Ectodermal cell (in vitro differentiated cells): ENCODE data around the gene ZBED1.
"Not testable (repeated sequence)": the region's sequence is repeated elsewhere in the genome, so short reads cannot be mapped to it uniquely, and the experiment has no call there.

Experiments used
- H3K27ac ChIP-seq: 2 replicates; pipeline ENCODE4 v1.7.0; 2013; ENCODE audit warnings: mild to moderate bottlenecking, low read depth, low read length; ENCODE audit not compliant: insufficient read depth, poor library complexity, severe bottlenecking
- H3K27me3 ChIP-seq: 2 replicates; pipeline ENCODE4 v1.7.0; 2013; ENCODE audit warnings: mild to moderate bottlenecking, low read length; ENCODE audit not compliant: insufficient read depth, control insufficient read depth, poor library complexity, severe bottlenecking
- H3K36me3 ChIP-seq: one replicate; pipeline ENCODE4 v1.7.0; 2013; ENCODE audit warnings: low read length; ENCODE audit not compliant: control insufficient read depth, insufficient read depth
- H3K4me1 ChIP-seq: one replicate; pipeline ENCODE4 v1.7.0; 2013; ENCODE audit warnings: low read length; ENCODE audit not compliant: control insufficient read depth, insufficient read depth
- H3K4me3 ChIP-seq: 2 replicates; pipeline ENCODE4 v1.7.0; 2013; ENCODE audit warnings: low read depth, low read length, control low read depth; ENCODE audit not compliant: insufficient read depth
- H3K9me3 ChIP-seq: 2 replicates; pipeline ENCODE4 v1.7.0; 2013; ENCODE audit warnings: mild to moderate bottlenecking, low read length, moderate library complexity; ENCODE audit not compliant: control insufficient read depth
- WGBS, 2 experiments: methylation state at CpG; one replicate each; pipeline ENCODE4 v1.1.7; 2013; ENCODE audit warnings: missing lambda C conversion rate in 2 of 2; 5-methylcytosine and 5-hydroxymethylcytosine counted together

ZBED1 gene

DNA sequence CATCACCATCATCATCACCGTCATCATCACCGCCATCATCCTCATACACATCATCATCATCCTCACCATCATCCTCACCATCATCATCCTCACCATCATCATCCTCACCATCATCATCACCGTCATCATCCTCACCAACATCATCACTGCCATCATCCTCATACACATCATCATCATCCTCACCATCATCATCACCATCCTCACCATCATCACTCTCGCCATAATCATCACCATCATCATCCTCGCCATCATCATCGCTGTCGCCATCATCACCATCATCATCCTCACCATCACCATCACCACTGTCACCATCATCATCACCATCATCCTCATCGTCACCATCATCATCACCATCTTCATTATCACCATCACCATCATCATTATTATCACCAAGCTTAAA lies 19.8 kb upstream of the ZBED1 start:
- Histone ChIP-seq H3K36me3 (no peaks in the 10 kb centered on the region), H3K27me3 (no peaks in the 10 kb centered on the region), H3K4me3 (no peak overlapping the region), H3K4me1 (peaks cover 5% of the 10 kb centered on the region), H3K27ac (no peak overlapping the region), H3K9me3 (no peaks in the 10 kb centered on the region)
- 90 to 93% methylated on average over 8 of the region's 8 CpGs for WGBS, 2 experiments

DNA sequence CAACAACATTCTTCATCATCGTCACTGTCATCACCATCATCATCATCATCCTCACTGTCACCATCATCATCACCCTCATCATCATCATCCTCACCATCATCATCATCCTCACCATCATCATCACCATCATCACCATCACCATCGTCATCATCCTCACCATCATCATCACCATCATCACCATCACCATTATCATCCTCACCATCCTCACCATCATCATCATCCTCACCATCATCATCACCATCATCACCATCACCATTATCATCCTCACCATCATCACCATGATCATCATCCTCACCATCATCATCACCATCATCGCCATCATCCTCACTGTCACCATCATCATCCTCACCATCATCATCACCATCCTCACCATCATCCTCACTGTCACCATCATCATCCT lies 18.9 kb upstream of the ZBED1 start:
- H3K27me3 ChIP-seq, H3K27ac ChIP-seq, H3K36me3 ChIP-seq, H3K4me1 ChIP-seq, H3K9me3 ChIP-seq, H3K4me3 ChIP-seq: not testable (repeated sequence)
- WGBS, 2 experiments: 92 to 94% methylated on average over 3 of the region's 3 CpGs

DNA sequence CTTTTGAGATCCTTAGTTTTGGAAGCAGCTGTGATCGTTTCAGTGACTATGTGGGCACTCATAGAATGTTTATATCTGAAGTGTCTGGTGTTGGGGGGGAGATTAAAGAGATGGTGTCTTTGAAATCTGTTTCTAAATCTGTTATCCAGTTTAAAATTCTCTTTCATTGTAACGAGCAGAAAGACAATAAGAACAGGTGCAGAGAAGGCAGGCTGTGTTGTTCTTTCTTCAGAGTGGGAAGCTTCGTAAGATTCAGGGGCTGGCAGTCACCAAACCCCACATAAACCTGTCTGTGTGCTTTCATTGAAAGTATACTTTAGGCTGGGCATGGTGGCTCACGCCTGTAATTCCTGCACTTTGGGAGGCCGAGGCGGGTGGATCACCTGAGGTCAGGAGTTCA lies 16.3 kb upstream of the ZBED1 start:
- peaks cover 8% of the 10 kb centered on the region for H3K4me1 ChIP-seq
- H3K27ac ChIP-seq: no peak overlapping the region
- WGBS, 2 experiments: 83 to 85% methylated on average over 6 of the region's 6 CpGs
- H3K9me3 ChIP-seq: no peaks in the 10 kb centered on the region
- H3K4me3 ChIP-seq: no peak overlapping the region
- no peaks in the 10 kb centered on the region for H3K36me3 ChIP-seq
- no peaks in the 10 kb centered on the region for H3K27me3 ChIP-seq

DNA sequence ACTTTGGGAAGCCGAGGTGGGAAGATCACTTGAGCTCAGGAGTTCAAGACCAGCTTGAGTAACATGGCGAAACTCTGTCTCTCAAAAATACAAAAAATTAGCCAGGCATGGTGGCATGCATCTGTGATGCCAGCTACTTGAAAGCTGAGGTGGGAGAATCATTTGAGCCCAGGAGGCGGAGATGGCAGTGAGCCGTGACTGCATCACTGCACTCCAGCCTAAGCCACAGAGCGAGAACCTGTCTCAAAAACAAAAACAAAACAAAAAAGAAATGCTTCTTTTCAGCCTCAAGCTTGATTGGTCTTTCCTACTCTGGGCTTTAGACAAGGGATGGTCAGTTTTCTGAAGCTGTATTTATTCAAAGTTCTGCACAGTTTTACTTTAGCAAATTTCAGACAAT lies 15.8 kb upstream of the ZBED1 start:
- 84 to 87% methylated on average over 5 of the region's 5 CpGs for WGBS, 2 experiments
- Histone ChIP-seq H3K4me1 (peaks cover 8% of the 10 kb centered on the region), H3K4me3 (no peak overlapping the region)

DNA sequence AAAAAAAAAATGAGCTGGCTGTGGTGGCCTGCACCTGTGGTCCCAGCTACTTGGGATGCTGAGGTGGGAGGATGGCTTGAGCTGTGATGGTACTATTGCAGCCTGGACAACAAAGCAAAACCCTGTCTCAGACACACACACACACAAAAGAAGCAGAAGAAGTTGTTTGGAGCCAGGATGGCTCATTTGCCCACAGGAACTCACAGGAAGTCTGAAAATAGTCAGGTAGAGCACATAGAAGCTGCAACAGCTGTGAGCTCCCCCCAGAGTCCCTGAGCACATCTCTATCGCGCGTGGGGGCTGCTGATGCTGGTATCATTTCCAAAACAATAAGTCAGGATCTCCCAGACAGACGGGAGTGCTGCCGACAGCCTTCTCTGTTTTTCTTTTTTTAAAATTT lies 13.4 kb upstream of the ZBED1 start:
- no peak overlapping the region for H3K4me3 ChIP-seq
- WGBS, 2 experiments: 80 to 86% methylated on average over 5 of the region's 5 CpGs
- H3K27ac ChIP-seq: no peak overlapping the region
- peaks cover 8% of the 10 kb centered on the region for H3K4me1 ChIP-seq
- H3K36me3 ChIP-seq: no peaks in the 10 kb centered on the region
- H3K27me3 ChIP-seq: no peaks in the 10 kb centered on the region
- H3K9me3 ChIP-seq: no peaks in the 10 kb centered on the region

More for the DNA sequence above, 15.8 kb upstream of the ZBED1 start:
- Histone ChIP-seq H3K27me3 (no peaks in the 10 kb centered on the region), H3K27ac (no peak overlapping the region), H3K36me3 (no peaks in the 10 kb centered on the region), H3K9me3 (no peaks in the 10 kb centered on the region)

DNA sequence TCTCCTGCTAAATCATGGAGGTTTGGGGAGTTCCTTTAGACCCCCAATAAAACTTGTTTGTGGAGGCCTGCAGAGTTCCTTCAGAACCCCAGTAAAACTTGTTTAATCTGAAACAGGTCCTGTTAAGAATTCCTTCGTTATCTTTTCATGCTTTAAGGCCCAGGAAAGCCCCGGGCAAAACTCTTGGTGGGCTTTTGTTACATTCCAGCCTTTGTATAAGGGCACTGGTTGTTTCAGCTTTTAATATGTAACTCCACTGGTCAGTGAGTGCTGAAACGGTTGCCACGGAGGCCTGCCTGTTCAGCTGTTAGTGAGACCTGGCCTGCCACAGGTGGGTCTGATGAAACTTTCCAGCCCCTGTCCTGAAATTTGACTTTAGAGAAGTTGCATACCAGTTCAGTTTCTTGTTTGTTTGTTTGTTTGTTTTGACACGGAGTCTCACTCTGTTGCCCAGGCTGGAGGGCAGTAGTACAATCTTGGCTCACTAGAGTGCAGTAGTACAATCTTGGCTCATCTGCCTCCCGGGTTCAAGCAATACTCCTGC lies 12.4 kb upstream of the ZBED1 start:
- Histone ChIP-seq H3K36me3 (no peaks in the 10 kb centered on the region), H3K4me3 (no peak overlapping the region), H3K4me1 (peaks cover 8% of the 10 kb centered on the region), H3K27ac (no peak overlapping the region), H3K9me3 (no peaks in the 10 kb centered on the region), H3K27me3 (no peaks in the 10 kb centered on the region)
- WGBS, 2 experiments: 47 to 54% methylated on average over 6 of the region's 6 CpGs

DNA sequence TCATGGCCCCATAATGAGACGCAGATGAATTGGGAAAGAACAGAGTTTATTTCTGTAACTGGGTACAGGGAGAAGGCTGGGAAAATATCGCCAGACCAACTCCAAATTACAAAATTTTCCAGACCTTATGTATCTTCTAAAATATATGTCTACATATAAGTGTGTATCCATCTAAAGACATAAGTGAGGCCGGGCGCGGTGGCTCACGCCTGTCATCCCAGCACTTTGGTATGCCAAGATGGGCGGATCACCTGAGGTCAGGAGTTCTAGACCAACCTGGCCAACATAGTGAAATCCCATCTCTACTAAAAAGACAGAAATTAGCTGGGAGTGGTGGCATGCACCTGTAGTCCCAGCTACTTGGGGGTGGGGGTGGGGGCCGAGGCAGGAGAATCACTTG lies 11.7 kb upstream of the ZBED1 start:
- Histone ChIP-seq H3K36me3 (no peaks in the 10 kb centered on the region), H3K4me1 (peaks cover 8% of the 10 kb centered on the region), H3K9me3 (no peaks in the 10 kb centered on the region), H3K27ac (no peak overlapping the region), H3K4me3 (no peak overlapping the region), H3K27me3 (no peaks in the 10 kb centered on the region)
- 95 to 96% methylated on average over 7 to 8 of the region's 8 CpGs for WGBS, 2 experiments

DNA sequence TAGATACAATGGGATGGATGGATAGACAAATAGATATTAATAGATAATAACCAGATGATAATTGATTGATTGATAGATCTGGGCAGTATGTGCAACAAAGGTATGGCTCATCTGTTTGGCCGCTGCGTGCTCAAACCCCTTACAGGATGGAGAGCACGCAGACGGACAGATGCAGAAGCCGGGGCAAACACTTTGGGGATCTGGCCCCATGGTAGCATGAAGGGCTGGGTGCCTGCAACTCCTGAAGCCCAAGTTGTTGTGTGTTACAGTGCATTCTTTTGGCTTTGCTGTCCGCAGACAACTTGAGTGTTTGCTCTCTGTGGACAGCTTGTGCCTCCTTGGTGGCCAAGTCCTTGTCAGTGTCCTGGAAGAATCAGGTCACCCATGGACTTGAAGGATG lies 10.6 kb upstream of the ZBED1 start:
- Histone ChIP-seq H3K9me3 (no peaks in the 10 kb centered on the region), H3K27me3 (no peaks in the 10 kb centered on the region), H3K4me3 (no peak overlapping the region), H3K4me1 (peaks cover 3% of the 10 kb centered on the region), H3K36me3 (no peaks in the 10 kb centered on the region), H3K27ac (no peak overlapping the region)
- WGBS, 2 experiments: 95% methylated on average over 6 of the region's 6 CpGs

DNA sequence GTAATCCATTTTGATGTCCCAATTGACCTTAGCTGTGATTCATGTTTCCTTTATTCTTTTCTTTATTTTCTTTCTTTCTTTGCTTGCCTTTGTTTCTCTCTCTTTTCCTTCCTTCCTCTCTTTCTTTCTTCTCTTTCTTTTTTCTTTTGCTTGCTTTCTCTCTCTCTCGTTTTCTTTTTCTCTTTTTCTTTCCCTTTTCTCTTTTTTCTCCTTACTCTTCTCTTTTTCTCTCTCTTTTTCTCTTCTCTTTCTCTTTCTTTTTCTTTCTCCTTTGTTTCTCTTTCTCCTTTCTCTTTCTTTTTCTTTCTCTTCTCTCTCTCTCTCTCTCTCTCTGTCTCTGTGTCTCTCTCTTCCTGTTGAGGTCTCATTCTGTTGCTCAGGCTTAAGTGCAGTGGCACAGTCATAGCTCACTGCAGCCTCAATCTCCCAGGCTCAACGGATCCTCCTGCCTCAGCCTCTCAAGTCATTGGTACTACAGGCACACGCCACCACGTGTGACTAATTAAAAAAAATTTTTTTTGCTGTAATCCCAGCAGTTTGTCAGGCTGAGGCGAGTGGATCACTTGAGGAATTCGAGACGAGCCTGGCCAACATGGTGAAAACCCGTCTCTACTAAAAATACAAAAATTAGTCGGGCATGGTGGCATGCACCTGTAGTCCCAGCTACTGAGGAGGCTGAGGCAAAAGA lies 8.0 kb upstream of the ZBED1 start:
- no peaks in the 10 kb centered on the region for H3K36me3 ChIP-seq
- no peak overlapping the region for H3K4me3 ChIP-seq
- 92 to 94% methylated on average over 9 of the region's 9 CpGs for WGBS, 2 experiments
- H3K27me3 ChIP-seq: no peaks in the 10 kb centered on the region
- no peaks in the 10 kb centered on the region for H3K9me3 ChIP-seq
- peaks cover 3% of the 10 kb centered on the region for H3K4me1 ChIP-seq
- H3K27ac ChIP-seq: no peak overlapping the region

DNA sequence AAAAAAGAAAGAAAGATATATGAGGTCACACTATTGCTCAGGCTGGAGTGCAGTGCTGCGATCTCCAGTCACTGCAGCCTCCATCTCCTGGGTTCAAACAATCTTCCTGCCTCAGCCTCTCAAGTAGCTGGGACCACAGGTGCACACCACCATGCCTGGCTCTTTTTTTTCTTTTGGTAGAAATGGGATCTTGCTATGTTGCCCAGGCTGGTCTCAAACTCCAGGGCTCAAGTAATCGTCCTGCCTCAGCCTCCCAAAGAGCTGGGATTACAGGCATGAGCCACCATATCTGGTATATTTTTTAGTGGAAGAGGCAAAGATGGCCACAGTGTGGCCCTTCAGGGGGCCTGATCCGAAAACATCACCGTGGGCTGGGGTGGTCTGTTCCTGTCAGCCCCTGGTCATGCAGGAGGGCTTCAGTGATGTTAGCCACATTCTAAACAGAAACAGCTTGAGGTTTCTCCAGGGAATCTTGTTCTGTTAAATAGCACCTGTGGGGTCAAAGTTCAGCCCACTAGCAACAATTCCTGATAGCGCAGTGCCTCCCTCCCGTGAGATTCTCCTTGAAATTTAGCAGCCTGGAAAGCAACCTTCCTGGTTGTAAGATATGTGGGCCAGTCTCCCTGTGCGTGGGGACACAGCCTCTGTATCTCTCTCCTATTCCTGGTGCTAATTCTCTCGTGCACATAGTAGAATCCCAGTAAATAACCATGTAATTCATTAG lies 7.3 kb upstream of the ZBED1 start:
- no peaks in the 10 kb centered on the region for H3K36me3 ChIP-seq
- H3K27ac ChIP-seq: no peak overlapping the region
- H3K27me3 ChIP-seq: no peaks in the 10 kb centered on the region
- WGBS, 2 experiments: 83 to 90% methylated on average over 7 to 8 of the region's 8 CpGs
- H3K4me1 ChIP-seq: peaks cover 3% of the 10 kb centered on the region
- no peak overlapping the region for H3K4me3 ChIP-seq
- H3K9me3 ChIP-seq: no peaks in the 10 kb centered on the region
